ENCODE data around the gene ATP5F1A.
A peak's percentile ranks its signal among the peaks of the same experiment; 100 is the strongest.

ATP5F1A gene

GRCh38 chr18:46073474-46074331, 24.4 kb downstream of the ATP5F1A start:
- TF ChIP-seq EP300 (IDR thresholded peaks at IDR 0.05; ENCODE audit: borderline replicate concordance) (no peak), RAD21 (IDR thresholded peaks at IDR 0.05; ENCODE audit: low read depth) (peak; percentile 91), CREB1 (IDR thresholded peaks at IDR 0.05; ENCODE audit: low read depth) (no peak), TAF1 (IDR thresholded peaks at IDR 0.05; ENCODE audit: low read depth) (no peak), CEBPB (IDR thresholded peaks at IDR 0.05) (no peak)

GRCh38 chr18:46072959-46073358, 25.1 kb downstream of the ATP5F1A start:
- TF ChIP-seq EP300 (IDR thresholded peaks at IDR 0.05; ENCODE audit: borderline replicate concordance) (no peak), NFIC (IDR thresholded peaks at IDR 0.05) (no peak), CEBPB (IDR thresholded peaks at IDR 0.05) (no peak), REST (IDR thresholded peaks at IDR 0.05; ENCODE audit: low read depth) (no peak), USF1 (IDR thresholded peaks at IDR 0.05) (no peak), EGR1 (IDR thresholded peaks at IDR 0.05) (no peak), ZBTB7A (IDR thresholded peaks at IDR 0.05; ENCODE audit: low read depth) (no peak), TEAD4 (IDR thresholded peaks at IDR 0.05) (no peak), FOXM1 (IDR thresholded peaks at IDR 0.05; ENCODE audit: borderline replicate concordance, low read depth) (no peak), YY1 (IDR thresholded peaks at IDR 0.05; ENCODE audit: low read depth) (no peak), RAD21 (IDR thresholded peaks at IDR 0.05; ENCODE audit: low read depth) (no peak), MAX (IDR thresholded peaks at IDR 0.05) (no peak), TCF12 (IDR thresholded peaks at IDR 0.05; ENCODE audit: low read depth) (no peak)

- TF ChIP-seq REST (IDR thresholded peaks at IDR 0.05; ENCODE audit: low read depth) (no peak), FOXM1 (IDR thresholded peaks at IDR 0.05; ENCODE audit: borderline replicate concordance, low read depth) (no peak), RAD21 (IDR thresholded peaks at IDR 0.05; ENCODE audit: low read depth) (no peak), CREB1 (IDR thresholded peaks at IDR 0.05; ENCODE audit: low read depth) (no peak), USF1 (IDR thresholded peaks at IDR 0.05) (no peak), ZBTB7A (IDR thresholded peaks at IDR 0.05; ENCODE audit: low read depth) (no peak), EP300 (IDR thresholded peaks at IDR 0.05; ENCODE audit: borderline replicate concordance) (no peak), TAF1 (IDR thresholded peaks at IDR 0.05; ENCODE audit: low read depth) (no peak), YY1 (IDR thresholded peaks at IDR 0.05; ENCODE audit: low read depth) (no peak), NFIC (IDR thresholded peaks at IDR 0.05) (no peak), CEBPB (IDR thresholded peaks at IDR 0.05) (no peak), MAX (IDR thresholded peaks at IDR 0.05) (no peak), TEAD4 (IDR thresholded peaks at IDR 0.05) (no peak)
These were observed 25.7 kb downstream of the ATP5F1A start for GRCh38 chr18:46072376-46072867.

- no peak for TF ChIP-seq FOXM1 (IDR thresholded peaks at IDR 0.05; ENCODE audit: borderline replicate concordance, low read depth)
- 0 out of 2 replicates have a peak, but pooled peaks have one; percentile 13 for TF ChIP-seq EP300 (IDR thresholded peaks at IDR 0.05; ENCODE audit: borderline replicate concordance)
- no peak; the same call in 1 of the 2 replicates for TF ChIP-seq TCF12 (IDR thresholded peaks at IDR 0.05; ENCODE audit: low read depth)
- TF ChIP-seq USF1 (IDR thresholded peaks at IDR 0.05): 0 out of 2 replicates have a peak, but pooled peaks have one; percentile 13
- no peak for TF ChIP-seq CEBPB (IDR thresholded peaks at IDR 0.05)
- peak; percentile 79; the same call in 1 of the 2 replicates for TF ChIP-seq MAX (IDR thresholded peaks at IDR 0.05)
- peak; percentile 69; the same call in 1 of the 2 replicates for TF ChIP-seq TAF1 (IDR thresholded peaks at IDR 0.05; ENCODE audit: low read depth)
- 0 out of 2 replicates have a peak, but pooled peaks have one; percentile 8 for TF ChIP-seq NFIC (IDR thresholded peaks at IDR 0.05)
- TF ChIP-seq ZBTB7A (IDR thresholded peaks at IDR 0.05; ENCODE audit: low read depth): no peak; the same call in none of the 2 replicates
- peak; percentile 7; the same call in 1 of the 2 replicates for TF ChIP-seq RAD21 (IDR thresholded peaks at IDR 0.05; ENCODE audit: low read depth)
- TF ChIP-seq TEAD4 (IDR thresholded peaks at IDR 0.05): no peak
- TF ChIP-seq REST (IDR thresholded peaks at IDR 0.05; ENCODE audit: low read depth): no peak
- TF ChIP-seq CREB1 (IDR thresholded peaks at IDR 0.05; ENCODE audit: low read depth): no peak
- TF ChIP-seq YY1 (IDR thresholded peaks at IDR 0.05; ENCODE audit: low read depth): peak; percentile 58; the same call in 1 of the 2 replicates
- TF ChIP-seq EGR1 (IDR thresholded peaks at IDR 0.05): peak; percentile 32; the same call in 1 of the 2 replicates
These were observed 26.3 kb downstream of the ATP5F1A start, which contains the start of gene PSTPIP2 for GRCh38 chr18:46071653-46072375. Gene PSTPIP2 (minus strand): TSS chr18:46072260. CDS start chr18:46072188, 72 bp downstream.
